ENCODE data around the gene SCFD2.

SCFD2 gene

GRCh38 chr4:52869196-52869595 lies 496.7 kb downstream of the SCFD2 start:
- DNase-seq = no peak

DNA sequence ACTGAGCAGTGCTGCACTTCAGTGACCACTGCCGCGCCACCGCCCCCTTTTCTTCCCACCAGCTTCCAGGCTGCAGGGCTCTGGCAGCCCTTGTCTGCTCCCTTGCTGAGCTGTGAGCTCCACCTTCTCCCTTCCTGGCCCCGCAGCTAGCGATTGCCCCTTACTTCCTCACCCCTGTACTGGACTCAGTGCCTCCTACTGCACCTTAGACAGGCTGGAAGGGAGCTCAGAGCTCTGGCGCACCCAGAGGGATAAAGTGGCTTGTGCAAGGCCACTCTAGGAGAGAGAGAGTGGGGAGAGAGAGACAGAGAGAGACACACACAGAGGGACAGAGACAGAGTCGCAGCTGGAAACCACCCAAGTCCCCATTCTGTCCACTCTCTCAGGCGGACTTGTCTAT lies 497.7 kb downstream of the SCFD2 start:
- DNase-seq = no peak

GRCh38 chr4:52867163-52867562 lies 498.7 kb downstream of the SCFD2 start:
- no peak for DNase-seq

GRCh38 chr4:52866734-52867133 lies 499.1 kb downstream of the SCFD2 start:
- no peak for DNase-seq

DNA sequence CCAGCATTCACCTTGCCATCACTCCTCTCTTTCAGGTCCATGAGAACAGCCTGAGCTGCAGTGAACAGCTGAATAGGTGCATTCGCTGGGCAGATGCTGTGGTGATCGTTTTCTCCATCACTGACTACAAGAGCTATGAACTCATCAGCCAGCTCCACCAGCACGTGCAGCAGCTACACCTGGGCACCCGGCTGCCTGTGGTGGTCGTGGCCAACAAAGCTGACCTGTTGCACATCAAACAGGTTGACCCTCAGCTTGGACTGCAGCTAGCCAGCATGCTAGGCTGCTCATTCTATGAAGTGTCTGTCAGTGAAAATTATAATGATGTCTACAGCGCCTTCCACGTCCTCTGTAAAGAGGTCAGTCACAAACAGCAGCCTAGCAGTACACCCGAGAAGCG lies 500.6 kb downstream of the SCFD2 start:
- DNase-seq = no peak

DNA sequence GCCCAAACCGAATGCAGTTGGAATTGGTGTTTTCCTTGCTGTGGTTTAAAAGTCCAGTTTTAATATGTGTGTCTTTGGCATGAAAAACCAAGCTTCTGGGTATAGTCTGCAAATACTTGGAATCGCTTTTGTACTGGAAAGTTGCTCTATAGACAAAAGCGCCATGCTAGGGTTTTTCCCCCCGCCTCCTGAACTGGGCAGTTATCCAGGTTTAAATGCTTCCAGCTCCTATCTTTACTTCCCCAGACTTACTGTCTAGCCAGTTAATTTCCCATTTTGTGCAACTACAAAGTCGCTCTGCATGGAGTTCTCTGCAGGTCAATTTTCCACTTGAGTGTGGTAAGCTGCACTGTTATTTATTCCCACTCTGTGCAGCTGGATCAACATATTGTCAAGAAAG lies 501.1 kb downstream of the SCFD2 start:
- DNase-seq = no peak

DNA sequence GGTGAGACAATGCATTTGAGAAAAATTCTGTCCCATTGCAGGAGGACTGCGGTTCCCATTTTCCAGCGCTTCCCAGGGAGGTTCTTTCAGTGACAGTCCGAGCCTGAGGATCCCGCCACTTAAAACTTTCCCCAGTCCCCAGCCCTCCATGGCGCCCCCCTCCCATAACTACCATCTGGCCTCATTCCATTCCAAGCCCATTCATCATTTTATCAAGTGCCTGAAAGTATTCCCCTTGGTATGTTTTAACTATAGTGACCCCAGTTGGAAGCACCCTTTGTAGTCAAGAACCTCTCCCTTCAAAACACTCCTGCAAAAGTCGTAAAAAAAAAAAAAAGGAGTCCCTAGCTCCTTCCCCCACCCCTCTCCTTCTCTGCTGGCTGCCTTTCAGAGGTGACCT lies 502.5 kb downstream of the SCFD2 start:
- no peak for DNase-seq

DNA sequence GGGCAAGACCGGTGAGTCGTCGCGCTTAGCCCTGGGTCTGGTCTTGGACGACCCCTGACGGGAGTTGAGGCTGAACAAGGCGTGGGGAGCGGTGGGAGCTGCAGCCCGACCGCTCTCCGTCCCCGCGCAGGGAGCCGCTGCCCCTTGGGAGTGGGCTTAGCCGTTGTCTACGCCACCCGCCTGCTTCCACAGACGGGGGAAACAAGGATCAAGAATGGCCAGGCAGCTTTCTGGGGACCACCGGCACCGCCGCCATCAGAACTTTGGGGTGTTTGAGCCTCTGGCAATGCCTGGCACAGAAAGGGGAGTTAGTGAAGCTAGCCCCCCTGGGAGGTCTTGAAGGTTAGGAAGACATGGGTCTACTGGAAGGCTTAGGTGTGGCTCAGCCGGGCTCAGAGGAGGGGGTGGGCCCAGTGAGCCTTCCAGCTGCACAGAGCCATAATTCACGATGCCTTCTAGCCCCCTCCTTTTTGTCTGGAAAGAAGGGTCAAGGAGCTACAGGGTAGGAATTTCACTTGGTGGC lies 503.2 kb downstream of the SCFD2 start:
- no peak for DNase-seq

- peak; percentile 41 for DNase-seq
Observed at GRCh38 chr4:52861879-52862616, 503.8 kb downstream of the SCFD2 start, which contains the start of gene RASL11B. Gene RASL11B, plus strand, starts transcription at chr4:52862317. Its CDS starts 191 bp downstream, at chr4:52862508.

DNA sequence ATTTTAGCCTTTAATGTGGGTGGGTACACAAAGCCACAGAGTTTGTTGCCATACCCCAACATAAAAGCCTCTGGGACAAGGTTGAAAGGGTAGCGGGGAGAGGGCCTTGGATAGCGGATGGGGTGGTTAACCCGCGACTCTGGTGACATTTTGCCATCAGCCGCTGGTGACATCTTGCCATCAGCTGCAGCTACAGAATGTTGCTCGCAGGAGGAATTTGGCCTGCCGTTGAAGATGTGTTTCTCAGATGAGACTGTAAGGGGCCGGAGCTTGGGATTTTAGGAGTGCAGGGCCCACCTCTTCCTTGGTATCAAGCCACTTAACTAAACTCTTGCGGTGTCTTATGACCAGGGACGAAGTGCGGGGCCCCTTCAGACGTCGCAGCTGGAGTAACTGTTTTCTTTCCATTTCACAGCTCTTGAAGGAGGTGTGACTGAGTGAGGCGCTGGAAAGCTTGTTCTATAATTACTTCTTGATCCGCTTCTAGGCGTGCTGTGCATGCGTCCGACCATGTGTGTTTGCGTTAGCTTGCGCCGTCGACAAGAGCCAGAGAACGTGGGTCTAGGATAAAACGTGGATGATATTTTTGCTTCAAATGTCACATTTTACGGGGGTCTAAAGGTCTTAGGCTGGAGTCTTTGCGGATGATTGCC lies 504.6 kb downstream of the SCFD2 start:
- DNase-seq = no peak

- DNase-seq = no peak
Observed at GRCh38 chr4:52860361-52860760, 505.5 kb downstream of the SCFD2 start.

GRCh38 chr4:52856801-52857200 lies 509.1 kb downstream of the SCFD2 start:
- DNase-seq = no peak

DNA sequence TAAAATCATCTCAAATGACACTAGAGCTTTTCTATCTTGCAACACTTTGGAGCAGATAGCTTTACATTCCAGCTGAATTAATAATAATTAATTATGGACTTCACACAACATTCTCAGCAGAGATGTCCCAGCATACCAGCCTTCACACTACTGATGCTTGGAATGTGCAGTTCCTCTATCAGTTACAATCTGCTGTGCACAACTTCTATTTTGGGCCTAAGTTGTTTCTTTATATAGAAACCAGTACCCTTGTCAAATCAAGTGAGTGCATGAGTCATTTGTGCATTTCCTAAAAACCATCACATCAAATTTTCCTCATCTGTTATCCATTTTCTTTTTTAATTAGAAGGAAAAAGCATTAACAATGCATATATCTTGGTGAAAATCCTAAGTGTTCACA lies 512.5 kb downstream of the SCFD2 start:
- no peak for DNase-seq

- no peak for DNase-seq
Observed at GRCh38 chr4:52852711-52853110, 513.1 kb downstream of the SCFD2 start.

- no peak for DNase-seq
Observed at GRCh38 chr4:52852041-52852440, 513.8 kb downstream of the SCFD2 start.

- no peak for DNase-seq
Observed at GRCh38 chr4:52850406-52851124, 515.3 kb downstream of the SCFD2 start.

DNA sequence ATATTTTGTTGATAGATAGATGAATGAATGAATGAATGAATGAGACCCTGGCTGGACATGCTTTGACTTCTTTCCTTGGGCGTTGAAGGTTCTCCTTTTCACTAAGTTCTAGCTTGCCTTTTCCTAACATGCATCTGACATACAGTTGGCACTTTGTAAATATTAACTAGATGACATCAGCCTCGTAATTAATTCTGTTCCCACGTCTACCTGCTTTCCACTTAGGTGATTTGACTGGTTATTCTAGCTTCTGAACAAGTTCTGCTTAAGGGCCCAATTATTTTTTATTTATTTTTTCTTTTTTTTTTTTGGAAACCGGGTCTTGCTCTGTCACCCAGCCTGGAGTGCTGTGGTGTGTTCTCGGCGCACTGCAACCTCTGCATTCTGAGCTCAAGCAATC lies 517.6 kb downstream of the SCFD2 start:
- no peak for DNase-seq

GRCh38 chr4:52846502-52846901 lies 519.4 kb downstream of the SCFD2 start:
- DNase-seq = no peak

GRCh38 chr4:52844596-52844995 lies 521.3 kb downstream of the SCFD2 start:
- no peak for DNase-seq

DNA sequence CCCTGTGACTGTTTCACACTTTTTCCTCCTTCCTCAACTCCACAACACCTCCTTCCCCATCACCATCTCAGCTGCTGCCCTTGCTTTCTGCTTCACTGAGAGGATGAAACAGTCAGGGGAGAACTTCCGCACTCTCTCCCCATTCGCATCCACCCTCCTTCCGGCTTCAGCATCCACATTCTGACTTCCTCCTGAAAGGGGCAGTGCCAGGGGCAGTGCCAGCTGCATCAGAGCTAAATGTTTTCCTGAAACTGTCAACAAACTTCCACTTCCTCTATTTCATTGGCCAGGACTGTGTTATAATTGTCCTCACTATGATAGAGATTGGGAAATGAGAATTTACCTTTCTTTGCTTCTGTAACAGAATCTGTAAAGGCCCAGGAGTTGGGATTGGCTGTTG lies 521.9 kb downstream of the SCFD2 start:
- no peak for DNase-seq

DNA sequence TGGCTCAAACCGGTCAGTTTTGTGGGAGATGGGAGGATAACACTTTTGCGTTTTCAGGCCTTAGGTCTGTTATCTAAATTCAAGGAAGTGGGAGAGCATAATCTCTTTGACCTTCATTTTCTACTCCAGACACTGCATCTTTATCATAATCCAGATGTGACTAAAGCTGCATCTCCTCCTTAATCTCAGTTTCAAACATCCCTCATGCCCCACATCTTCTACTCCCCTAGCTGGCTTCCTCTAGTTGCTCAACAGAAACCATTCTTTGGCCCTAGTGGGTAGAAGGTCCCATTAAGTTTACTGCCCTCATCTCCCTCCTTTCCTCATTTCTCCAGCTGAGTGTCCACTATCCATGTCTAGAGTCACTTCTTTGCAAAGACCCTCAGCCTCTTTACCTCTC lies 522.5 kb downstream of the SCFD2 start:
- DNase-seq = no peak

DNA sequence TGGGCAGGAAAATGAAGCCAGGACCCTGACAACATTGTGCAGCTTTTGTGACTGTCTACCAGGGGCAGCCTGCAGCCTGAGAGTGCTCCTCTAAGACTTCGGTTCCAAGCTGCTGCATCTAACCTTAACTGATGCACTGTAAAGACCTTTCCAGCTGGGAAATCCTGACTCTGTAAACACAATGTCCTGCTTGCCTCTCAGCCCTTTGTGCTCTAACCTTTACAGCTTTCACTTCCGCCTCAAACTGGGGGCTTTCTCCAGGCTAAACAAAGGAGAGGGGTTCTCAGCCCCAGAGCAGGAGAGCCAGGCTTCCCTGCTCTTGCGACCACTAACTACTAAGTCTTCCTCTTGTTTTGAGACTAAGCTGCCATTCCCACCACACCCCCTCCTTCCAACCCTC lies 523.1 kb downstream of the SCFD2 start:
- no peak for DNase-seq

DNA sequence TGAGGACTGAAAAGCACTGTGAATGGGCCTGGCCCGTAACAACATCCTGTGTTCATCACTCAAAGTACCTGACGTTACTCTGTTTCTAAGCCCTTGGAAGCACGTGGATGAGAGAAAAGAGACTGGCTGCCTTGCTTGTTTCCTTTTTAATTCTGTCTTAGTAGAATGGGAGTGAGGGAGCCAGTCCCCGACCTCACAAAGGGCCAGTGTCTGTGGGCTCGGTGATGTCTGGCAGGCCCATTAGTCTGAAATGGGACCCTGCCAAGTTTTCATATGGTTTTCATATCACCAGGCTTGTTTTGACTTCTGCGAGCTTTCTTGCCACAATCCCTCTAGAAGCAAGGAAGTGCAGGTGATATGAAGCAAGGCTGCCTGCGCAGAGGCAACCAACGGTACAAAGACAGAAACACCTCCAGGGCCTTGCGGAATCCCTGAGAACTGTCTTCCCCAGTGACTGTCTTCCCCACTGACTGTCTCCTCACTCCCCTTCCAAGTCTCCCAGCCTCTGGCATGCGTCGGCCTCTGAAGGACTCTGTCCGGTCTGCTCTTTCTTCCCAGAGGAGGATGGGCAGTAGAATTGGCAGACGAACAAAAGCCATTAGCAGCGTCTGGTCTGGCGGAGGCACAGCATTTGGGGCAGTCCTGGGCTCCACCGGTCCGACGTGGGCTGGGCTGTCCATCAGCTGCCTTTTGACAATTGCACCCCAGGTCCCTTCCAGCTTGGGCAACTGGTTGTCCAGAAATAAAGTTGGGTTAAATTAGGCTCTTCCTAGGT lies 524.0 kb downstream of the SCFD2 start:
- no peak for DNase-seq

All from NCI-H226 (cell line).